GM19397 (cell line): ENCODE data around the gene PITRM1.

Experiments used
- ATAC-seq: cut with Tn5 transposase; IDR thresholded peaks from one replicate; pipeline ENCODE4 v1.9.1; 2021; ENCODE audit warnings: mild to moderate bottlenecking, moderate library complexity; ENCODE audit not compliant: unreplicated experiment

Gene PITRM1

GRCh38 chr10:3166496-3167290 is 5.9 kb downstream of the PITRM1 start:
- ATAC-seq = no peak

- no peak for ATAC-seq
Measured at GRCh38 chr10:3165196-3165595, 7.4 kb downstream of the PITRM1 start.

- ATAC-seq = no peak
Measured at GRCh38 chr10:3163879-3164278, 8.7 kb downstream of the PITRM1 start.

GRCh38 chr10:3162533-3162932 is 10.0 kb downstream of the PITRM1 start:
- ATAC-seq = no peak

GRCh38 chr10:3159152-3159551 is 13.4 kb downstream of the PITRM1 start:
- no peak for ATAC-seq

GRCh38 chr10:3154666-3155065 is 17.9 kb downstream of the PITRM1 start:
- ATAC-seq = no peak

- ATAC-seq = no peak
Measured at GRCh38 chr10:3152566-3152935, 20.0 kb downstream of the PITRM1 start.

- no peak for ATAC-seq
Measured at GRCh38 chr10:3151889-3152565, 20.6 kb downstream of the PITRM1 start.

- ATAC-seq = no peak
Measured at GRCh38 chr10:3150961-3151360, 21.6 kb downstream of the PITRM1 start.

GRCh38 chr10:3150366-3150765 is 22.2 kb downstream of the PITRM1 start:
- ATAC-seq = no peak

- ATAC-seq = no peak
Measured at GRCh38 chr10:3149918-3150317, 22.7 kb downstream of the PITRM1 start.

- ATAC-seq = no peak
Measured at GRCh38 chr10:3148994-3149393, 23.6 kb downstream of the PITRM1 start.

GRCh38 chr10:3148041-3148440 is 24.5 kb downstream of the PITRM1 start:
- no peak for ATAC-seq

- ATAC-seq = no peak
Measured at GRCh38 chr10:3147117-3147820, 25.3 kb downstream of the PITRM1 start.

GRCh38 chr10:3146289-3146688 is 26.3 kb downstream of the PITRM1 start:
- ATAC-seq = no peak

- ATAC-seq = no peak
Measured at GRCh38 chr10:3145366-3145765, 27.2 kb downstream of the PITRM1 start.

- ATAC-seq = no peak
Measured at GRCh38 chr10:3143791-3144434, 28.7 kb downstream of the PITRM1 start.

GRCh38 chr10:3143366-3143765 is 29.2 kb downstream of the PITRM1 start:
- no peak for ATAC-seq

GRCh38 chr10:3142146-3142875 is 30.3 kb downstream of the PITRM1 start:
- no peak for ATAC-seq

- ATAC-seq = no peak
Measured at GRCh38 chr10:3141351-3142005, 31.1 kb downstream of the PITRM1 start.
